HG03103 (cell line): Measurements from ENCODE around the gene RNU1-4.
"Not testable (repeated sequence)": the region's sequence is repeated elsewhere in the genome, so short reads cannot be mapped to it uniquely, and the experiment has no call there.

Experiments
- ATAC-seq: cut with Tn5 transposase; IDR thresholded peaks from one replicate; pipeline ENCODE4 v1.9.1; 2021; ENCODE audit warnings: low read depth; ENCODE audit not compliant: unreplicated experiment

RNU1-4 gene

DNA sequence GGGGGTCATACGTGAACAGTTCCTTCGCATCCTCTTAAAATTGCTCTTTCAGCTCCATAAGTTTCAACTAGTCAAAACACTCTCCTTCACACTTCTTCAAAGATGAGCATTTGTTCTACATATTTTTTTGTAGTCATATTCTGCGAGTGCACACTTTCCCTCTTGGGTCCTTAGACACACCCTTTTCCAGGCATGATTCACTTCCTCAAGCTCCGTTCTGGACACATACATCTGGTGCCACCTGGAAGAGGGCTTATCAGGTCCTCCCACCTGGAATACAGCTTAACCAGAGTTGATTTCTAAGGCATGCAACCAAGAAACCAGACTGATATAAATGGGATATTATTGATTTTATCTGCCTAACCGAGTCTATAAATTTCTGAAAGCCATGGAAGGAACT is 47.4 kb downstream of the RNU1-4 start:
- not testable (repeated sequence) for ATAC-seq
